ENCODE measurements around the gene LOXL1. TPM values are rescaled to one million over a fixed set of nuclear protein-coding genes. Genes with fewer than 3 reads are reported as not detected.

The LOXL1 gene
- total and polyA plus RNA-seq, 2 of the 13 experiments (the other 11 are each of a cell fraction or from before 2014, with no cell fraction given) = 0.51 to 1.3 TPM

DNA sequence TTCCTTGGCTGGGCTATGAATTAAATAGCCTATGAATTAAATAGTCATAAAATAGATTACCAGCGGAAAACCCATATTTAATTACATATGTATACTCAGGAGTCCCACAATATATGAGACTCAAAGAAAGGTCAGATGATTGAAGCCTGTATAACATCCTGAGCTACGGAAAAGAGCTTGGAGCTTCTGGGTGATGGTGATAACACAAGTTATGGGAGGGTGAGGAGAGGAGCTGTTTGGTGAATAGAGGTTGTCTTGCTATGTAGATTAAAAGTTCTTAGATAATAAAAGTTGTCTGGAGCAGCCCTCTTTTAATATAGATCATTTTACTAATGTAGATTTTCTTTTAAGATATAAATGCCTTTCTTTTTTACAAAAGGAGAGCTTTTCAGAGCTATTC lies 70.0 kb downstream of the LOXL1 start (continued):
- TF ChIP-seq KLF15 (CRISPR knock-in tag; IDR thresholded peaks at IDR 0.05; ENCODE audit: borderline replicate concordance) = no peak

DNA sequence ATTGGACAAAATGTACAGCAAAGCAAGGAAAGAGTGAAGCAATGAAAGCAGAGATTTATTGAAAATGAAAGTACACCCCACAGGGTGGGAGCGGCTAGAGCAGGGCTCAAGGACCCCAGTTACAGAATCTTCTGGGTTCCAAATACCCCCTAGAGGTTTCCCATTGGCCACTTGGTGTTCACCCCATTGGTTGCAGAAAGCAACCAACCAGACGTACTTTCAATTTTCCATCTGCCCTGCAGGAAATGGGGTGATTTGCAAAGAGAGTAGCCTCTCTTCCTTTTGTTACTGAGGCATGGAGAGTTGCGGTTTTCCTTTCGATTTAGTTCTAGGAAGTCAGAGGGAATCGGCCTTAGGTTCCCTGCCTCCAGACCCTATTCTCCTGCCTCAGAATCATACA lies 70.7 kb downstream of the LOXL1 start:
- H3K36me3 ChIP-seq (replicated peaks in 1 of 2; ENCODE audit: control insufficient read depth in 1 of 2, insufficient read depth in 2 of 2, low read length in 2 of 2) = peaks cover 1 to 12% of the 10 kb centered on the region in 2 experiments; a peak in 4 of 5 replicates
- ChIA-PET CTCF (ENCODE audit: low intra/inter-chr PET ratio, low total read pairs) (no interaction called here), POLR2A (no interaction called here)
- 91% methylated on average over 5 of the region's 5 CpGs for WGBS (ENCODE audit: low lambda C conversion rate)
- no peak overlapping the region for H3K27ac ChIP-seq (ENCODE audit: extremely low read length, insufficient read depth, low read length)
- H3K79me2 ChIP-seq (ENCODE audit: insufficient read depth, low read length) = peaks cover 12% of the 10 kb centered on the region
- H3K4me1 ChIP-seq (ENCODE audit: insufficient read depth, low read length) = peaks cover 34% of the 10 kb centered on the region
- intact Hi-C loops (cut with micrococcal nuclease; ENCODE audit: unreplicated experiment) = no loop called here
- no peaks in the 10 kb centered on the region for H4K20me1 ChIP-seq (ENCODE audit: insufficient read depth, low read length)
- ATAC-seq = no peak
- in situ Hi-C loops (cut with HindIII; ENCODE audit: extremely low pct_ligation_motif_present, low pct_unique_long_range_greater_than_20kb) = no loop called here
- no peaks in the 10 kb centered on the region for H3K9me3 ChIP-seq (ENCODE audit: low read length)
- H2AFZ ChIP-seq (ENCODE audit: low read length) = no peak overlapping the region
- no peak overlapping the region for H3K9ac ChIP-seq (ENCODE audit: insufficient read depth, low read depth, low read length)
- peak overlapping the region; percentile 34 for H3K4me2 ChIP-seq (ENCODE audit: low read depth, low read length)
- DNase-seq (ENCODE audit: low spot score) = no peak
- no peaks in the 10 kb centered on the region; a peak in 1 of 5 replicates for H3K27me3 ChIP-seq (ENCODE audit: control insufficient read depth in 1 of 2, insufficient read depth in 2 of 2, low read length in 2 of 2)
- TF ChIP-seq RORA (CRISPR knock-in tag; IDR thresholded peaks at IDR 0.05) = no peak
- H3K4me3 ChIP-seq (replicated peaks in 1 of 3; ENCODE audit: insufficient read depth in 1 of 3, low read depth in 2 of 3, low read length in 3 of 3) = no peak overlapping the region
- no TSS peak for BruUV-seq (replicated peaks)
- no peak for FAIRE-seq

DNA sequence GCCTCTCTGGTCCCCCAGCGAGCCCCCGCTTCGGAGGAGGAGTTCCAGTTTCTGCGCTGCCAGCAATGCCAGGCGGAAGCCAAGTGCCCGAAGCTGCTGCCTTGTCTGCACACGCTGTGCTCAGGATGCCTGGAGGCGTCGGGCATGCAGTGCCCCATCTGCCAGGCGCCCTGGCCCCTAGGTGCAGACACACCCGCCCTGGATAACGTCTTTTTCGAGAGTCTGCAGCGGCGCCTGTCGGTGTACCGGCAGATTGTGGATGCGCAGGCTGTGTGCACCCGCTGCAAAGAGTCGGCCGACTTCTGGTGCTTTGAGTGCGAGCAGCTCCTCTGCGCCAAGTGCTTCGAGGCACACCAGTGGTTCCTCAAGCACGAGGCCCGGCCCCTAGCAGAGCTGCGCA lies 71.7 kb downstream of the LOXL1 start:
- no peak overlapping the region for H3K27ac ChIP-seq (ENCODE audit: extremely low read length, insufficient read depth, low read length)
- POLR2A ChIA-PET = no interaction called here
- no peak overlapping the region for H3K4me2 ChIP-seq (ENCODE audit: low read depth, low read length)
- no TSS peak for BruUV-seq (replicated peaks)
- ATAC-seq (no peak), DNase-seq (ENCODE audit: low spot score) (no peak), FAIRE-seq (no peak)
- H3K36me3 ChIP-seq (replicated peaks in 1 of 2; ENCODE audit: control insufficient read depth in 1 of 2, insufficient read depth in 2 of 2, low read length in 2 of 2) = peaks cover 1 to 12% of the 10 kb centered on the region in 2 experiments; a peak in 4 of 5 replicates
- 93% methylated on average over 3 of the region's 27 CpGs for WGBS (ENCODE audit: low lambda C conversion rate)
- no peaks in the 10 kb centered on the region for H3K9me3 ChIP-seq (ENCODE audit: low read length)
- no peak overlapping the region for H2AFZ ChIP-seq (ENCODE audit: low read length)
- no peaks in the 10 kb centered on the region; a peak in 1 of 5 replicates for H3K27me3 ChIP-seq (ENCODE audit: control insufficient read depth in 1 of 2, insufficient read depth in 2 of 2, low read length in 2 of 2)
- no peak overlapping the region for H3K9ac ChIP-seq (ENCODE audit: insufficient read depth, low read depth, low read length)
- TF ChIP-seq, protein P1, sequence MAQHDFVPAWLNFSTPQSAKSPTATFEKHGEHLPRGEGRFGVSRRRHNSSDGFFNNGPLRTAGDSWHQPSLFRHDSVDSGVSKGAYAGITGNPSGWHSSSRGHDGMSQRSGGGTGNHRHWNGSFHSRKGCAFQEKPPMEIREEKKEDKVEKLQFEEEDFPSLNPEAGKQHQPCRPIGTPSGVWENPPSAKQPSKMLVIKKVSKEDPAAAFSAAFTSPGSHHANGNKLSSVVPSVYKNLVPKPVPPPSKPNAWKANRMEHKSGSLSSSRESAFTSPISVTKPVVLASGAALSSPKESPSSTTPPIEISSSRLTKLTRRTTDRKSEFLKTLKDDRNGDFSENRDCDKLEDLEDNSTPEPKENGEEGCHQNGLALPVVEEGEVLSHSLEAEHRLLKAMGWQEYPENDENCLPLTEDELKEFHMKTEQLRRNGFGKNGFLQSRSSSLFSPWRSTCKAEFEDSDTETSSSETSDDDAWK (CRISPR knock-in tag; IDR thresholded peaks at IDR 0.05) = no peak
- TF ChIP-seq NFRKB (IDR thresholded peaks at IDR 0.05) (no peak), ZNF17 (CRISPR knock-in tag; IDR thresholded peaks at IDR 0.05) (no peak), AGO2 (optimal IDR thresholded peaks at IDR 0.05; ENCODE audit: low read depth, low read length) (peak; percentile 21), SP1 (IDR thresholded peaks at IDR 0.05) (no peak), SP1 (CRISPR knock-in tag; IDR thresholded peaks at IDR 0.05) (no peak)
- TF ChIP-seq, protein P2, sequence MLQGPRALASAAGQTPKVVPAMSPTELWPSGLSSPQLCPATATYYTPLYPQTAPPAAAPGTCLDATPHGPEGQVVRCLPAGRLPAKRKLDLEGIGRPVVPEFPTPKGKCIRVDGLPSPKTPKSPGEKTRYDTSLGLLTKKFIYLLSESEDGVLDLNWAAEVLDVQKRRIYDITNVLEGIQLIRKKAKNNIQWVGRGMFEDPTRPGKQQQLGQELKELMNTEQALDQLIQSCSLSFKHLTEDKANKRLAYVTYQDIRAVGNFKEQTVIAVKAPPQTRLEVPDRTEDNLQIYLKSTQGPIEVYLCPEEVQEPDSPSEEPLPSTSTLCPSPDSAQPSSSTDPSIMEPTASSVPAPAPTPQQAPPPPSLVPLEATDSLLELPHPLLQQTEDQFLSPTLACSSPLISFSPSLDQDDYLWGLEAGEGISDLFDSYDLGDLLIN (CRISPR knock-in tag; IDR thresholded peaks at IDR 0.05; ENCODE audit: borderline replicate concordance) = no peak
- intact Hi-C loops (cut with micrococcal nuclease; ENCODE audit: unreplicated experiment) (no loop called here), in situ Hi-C loops (cut with HindIII; ENCODE audit: extremely low pct_ligation_motif_present, low pct_unique_long_range_greater_than_20kb) (no loop called here)
- peaks cover 12% of the 10 kb centered on the region for H3K79me2 ChIP-seq (ENCODE audit: insufficient read depth, low read length)
- H3K4me3 ChIP-seq (replicated peaks in 1 of 3; ENCODE audit: insufficient read depth in 1 of 3, low read depth in 2 of 3, low read length in 3 of 3) = no peak overlapping the region
- no peaks in the 10 kb centered on the region for H4K20me1 ChIP-seq (ENCODE audit: insufficient read depth, low read length)
- peaks cover 28% of the 10 kb centered on the region for H3K4me1 ChIP-seq (ENCODE audit: insufficient read depth, low read length)
- CTCF ChIA-PET (ENCODE audit: low intra/inter-chr PET ratio, low total read pairs) = no interaction called here
